Skeletal muscle cell (primary cell): ENCODE data around the gene ARHGAP18.

ENCODE experiments used
- DNase-seq: peaks from one replicate; pipeline ENCODE4 v3.0.0-alpha.2; 2010; ENCODE audit warnings: low read depth
- H3K4me3 ChIP-seq: 2 replicates; pipeline ENCODE4 v1.5.1; 2011; ENCODE audit warnings: low read depth, mild to moderate bottlenecking, control low read depth, low read length, moderate library complexity

Gene ARHGAP18

GRCh38 chr6:129696028-129696418 lies 14.0 kb downstream of the ARHGAP18 start:
- H3K4me3 ChIP-seq = no peak overlapping the region
- no peak for DNase-seq

- no peak overlapping the region for H3K4me3 ChIP-seq
- DNase-seq = no peak
These were observed 14.5 kb downstream of the ARHGAP18 start for GRCh38 chr6:129695373-129696027.

DNA sequence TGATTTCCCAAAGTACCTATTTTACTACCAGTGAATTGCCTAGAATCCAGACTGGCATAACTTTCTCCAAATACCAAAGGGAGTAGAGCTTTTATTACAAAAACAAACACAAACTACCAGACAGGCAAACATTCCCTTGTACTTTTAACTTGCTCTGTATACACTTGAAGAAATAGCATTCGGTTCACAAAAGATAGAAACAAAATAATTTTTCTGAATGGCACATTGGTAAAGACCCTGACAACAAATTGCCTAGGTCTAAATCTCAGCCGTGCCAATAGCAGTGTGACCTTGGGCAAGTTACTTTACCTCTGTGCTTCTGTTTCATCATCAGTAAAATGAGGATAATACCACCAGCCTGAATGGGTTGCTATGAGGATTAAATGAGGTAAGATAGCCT lies 15.9 kb downstream of the ARHGAP18 start:
- no peak for DNase-seq
- no peak overlapping the region for H3K4me3 ChIP-seq

GRCh38 chr6:129692467-129692866 lies 17.5 kb downstream of the ARHGAP18 start:
- no peak for DNase-seq

DNA sequence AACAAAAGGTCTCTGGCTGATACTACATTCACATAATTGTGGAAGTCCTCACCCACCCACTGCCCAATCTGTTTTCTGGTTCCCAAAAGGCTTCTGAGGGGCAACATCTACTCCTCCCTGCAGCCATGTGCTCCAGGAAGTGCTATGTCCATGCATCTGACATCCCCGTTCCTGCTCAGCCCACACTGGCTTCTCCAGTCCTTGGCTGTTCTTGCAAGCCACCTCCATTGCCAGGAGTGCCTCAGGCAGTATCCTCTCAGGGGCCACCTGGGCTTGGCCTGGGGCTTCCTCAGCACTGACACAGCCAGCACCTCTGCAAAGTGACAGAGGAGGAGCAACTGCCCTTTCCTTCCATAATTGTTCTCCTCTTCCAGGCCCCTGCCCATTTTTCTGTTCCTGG lies 18.3 kb downstream of the ARHGAP18 start:
- H3K4me3 ChIP-seq = no peak overlapping the region
- no peak for DNase-seq

More at GRCh38 chr6:129692467-129692866, 17.5 kb downstream of the ARHGAP18 start:
- H3K4me3 ChIP-seq = no peak overlapping the region

GRCh38 chr6:129691043-129691640 lies 18.8 kb downstream of the ARHGAP18 start:
- DNase-seq = no peak
- H3K4me3 ChIP-seq = no peak overlapping the region

- no peak for DNase-seq
- H3K4me3 ChIP-seq = no peak overlapping the region
These were observed 22.9 kb downstream of the ARHGAP18 start for GRCh38 chr6:129686941-129687627.

GRCh38 chr6:129685662-129686031 lies 24.3 kb downstream of the ARHGAP18 start:
- no peak overlapping the region for H3K4me3 ChIP-seq
- no peak for DNase-seq

- DNase-seq = no peak
- no peak overlapping the region for H3K4me3 ChIP-seq
These were observed 24.9 kb downstream of the ARHGAP18 start for GRCh38 chr6:129684903-129685661.

DNA sequence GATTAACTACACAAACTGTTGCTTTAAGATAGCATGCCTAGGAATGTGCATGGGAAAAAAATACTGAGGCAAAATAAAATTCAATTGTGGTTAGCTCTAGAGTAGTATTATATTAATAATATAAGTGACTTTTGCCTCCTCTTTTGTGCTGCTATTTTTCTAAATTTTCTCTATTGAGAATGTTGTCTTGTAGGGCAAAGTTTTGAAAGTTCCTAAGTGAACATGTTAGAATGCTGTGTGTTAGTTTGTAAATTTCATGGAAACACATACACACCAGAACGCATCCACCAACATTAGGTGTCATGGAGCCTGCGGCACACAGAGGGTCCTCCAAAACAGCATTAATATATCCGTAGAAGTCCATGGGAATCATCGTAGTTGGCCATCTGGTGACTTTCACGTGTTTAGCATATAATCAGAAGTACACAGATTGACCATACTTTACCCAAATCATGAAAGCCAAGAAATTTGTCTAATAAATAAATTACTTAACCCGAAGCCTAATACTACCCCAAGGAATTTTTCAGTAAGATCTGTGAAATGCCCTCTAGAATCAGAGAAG lies 25.6 kb downstream of the ARHGAP18 start:
- H3K4me3 ChIP-seq = no peak overlapping the region
- DNase-seq = no peak

- peak; percentile 99 for DNase-seq
- H3K4me3 ChIP-seq = no peak overlapping the region
These were observed 26.2 kb downstream of the ARHGAP18 start for GRCh38 chr6:129683601-129684322.

DNA sequence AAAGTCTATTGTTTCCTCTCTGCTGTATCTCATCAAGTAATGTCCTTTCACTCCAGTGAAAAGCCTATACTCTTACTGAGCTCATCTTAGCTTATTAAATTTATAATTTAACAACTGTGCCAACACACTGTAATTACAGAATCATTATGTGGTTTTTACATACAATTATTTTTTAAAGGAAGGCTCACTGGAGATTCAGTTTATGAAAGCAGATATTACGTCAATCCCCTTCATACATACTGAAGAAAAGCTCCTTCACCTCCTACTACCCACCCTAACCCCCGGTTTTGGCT lies 28.1 kb downstream of the ARHGAP18 start:
- H3K4me3 ChIP-seq = no peak overlapping the region
- DNase-seq = no peak

GRCh38 chr6:129680633-129681032 lies 29.3 kb downstream of the ARHGAP18 start:
- DNase-seq = no peak
- H3K4me3 ChIP-seq = no peak overlapping the region

DNA sequence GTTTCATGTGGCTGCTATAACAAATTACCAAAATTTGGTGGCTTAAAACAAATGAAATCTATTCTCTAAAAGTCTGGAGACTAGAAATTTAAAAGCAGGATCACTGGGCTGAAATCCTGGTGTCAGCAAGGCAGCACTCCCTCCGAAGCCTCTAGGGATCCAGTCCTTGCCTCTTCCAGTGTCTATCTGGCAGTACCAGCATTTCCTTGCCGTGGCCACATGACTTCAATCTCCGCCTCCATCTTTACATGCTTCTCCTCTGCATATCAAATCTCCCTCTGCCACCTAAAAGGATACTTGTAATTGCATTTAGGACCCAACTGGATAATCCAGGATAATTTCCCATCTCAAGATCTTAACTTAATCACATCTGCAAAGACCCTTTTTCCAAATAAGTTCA lies 30.2 kb downstream of the ARHGAP18 start:
- no peak overlapping the region for H3K4me3 ChIP-seq
- DNase-seq = no peak

GRCh38 chr6:129679275-129679674 lies 30.7 kb downstream of the ARHGAP18 start:
- H3K4me3 ChIP-seq = no peak overlapping the region
- DNase-seq = no peak

- no peak overlapping the region for H3K4me3 ChIP-seq
- DNase-seq = no peak
These were observed 31.5 kb downstream of the ARHGAP18 start for GRCh38 chr6:129678463-129678862.

DNA sequence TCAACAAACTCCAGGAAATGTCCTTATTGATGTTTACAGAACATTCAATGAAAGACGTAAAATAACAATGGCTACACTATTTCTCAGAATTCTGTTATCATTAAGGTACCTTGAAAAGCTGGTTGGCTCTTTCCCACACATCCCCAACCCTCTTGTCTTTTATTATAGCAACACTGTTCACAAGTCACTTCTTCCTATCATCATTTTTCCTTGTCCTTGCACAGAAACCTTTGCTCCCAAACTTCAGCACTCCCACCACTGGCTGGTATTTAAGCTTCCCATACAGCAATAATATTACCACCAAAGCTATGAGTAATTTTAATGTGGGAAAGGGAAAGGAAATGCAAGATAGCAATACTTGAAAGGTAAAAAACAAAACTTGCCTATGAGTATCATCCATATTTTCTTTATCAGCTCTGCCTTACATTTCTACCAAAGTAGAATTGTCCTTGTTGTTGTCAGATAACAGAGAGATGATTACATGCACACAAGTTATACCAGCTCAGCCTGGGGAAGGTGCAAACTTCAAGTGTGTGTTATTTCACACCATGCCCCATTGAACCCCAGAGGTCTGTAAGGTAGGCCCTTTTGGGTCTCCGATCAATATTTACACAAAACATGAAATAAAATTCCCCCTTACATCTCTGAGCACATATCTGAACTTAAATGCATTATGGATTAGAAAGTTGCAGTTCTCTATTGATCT lies 32.2 kb downstream of the ARHGAP18 start:
- no peak for DNase-seq
- no peak overlapping the region for H3K4me3 ChIP-seq

DNA sequence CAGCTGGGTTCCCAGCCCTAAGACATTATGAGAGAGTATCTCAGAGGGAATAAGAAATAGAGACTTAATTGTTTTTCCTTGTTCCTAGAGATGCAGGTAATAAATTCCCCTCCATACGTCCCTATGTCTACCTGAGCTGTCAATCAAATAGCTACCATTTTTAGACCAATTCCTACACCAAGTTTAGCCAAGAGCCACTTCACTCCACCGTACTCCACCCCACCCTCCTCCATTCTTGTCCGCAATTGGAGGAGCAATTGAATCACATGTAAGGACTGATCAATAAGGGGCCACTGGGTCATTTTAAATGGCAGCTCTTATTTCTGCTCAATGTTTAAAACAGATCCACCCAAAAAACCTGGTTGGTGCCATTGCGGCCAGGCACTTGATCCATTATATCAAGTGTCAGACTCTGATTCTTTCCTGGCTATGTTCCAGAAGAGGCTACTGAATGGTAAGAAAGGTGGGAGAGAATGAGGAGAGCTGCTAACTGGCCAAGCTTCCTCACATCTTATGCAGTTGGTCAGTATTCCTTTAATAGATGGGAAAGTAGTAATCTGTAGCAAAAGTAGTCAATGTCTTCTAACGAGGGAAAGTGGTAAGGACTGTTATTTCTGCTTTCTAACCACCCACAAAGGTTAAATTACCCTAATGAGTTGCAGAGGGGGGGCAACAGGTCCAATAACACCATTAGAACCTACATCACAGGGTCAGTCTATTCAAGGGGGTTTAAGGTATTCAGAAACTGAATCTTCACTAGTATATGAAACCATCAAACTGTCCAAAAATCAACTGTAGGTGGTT lies 34.1 kb downstream of the ARHGAP18 start:
- no peak overlapping the region for H3K4me3 ChIP-seq
- no peak for DNase-seq
